HG03139 (cell line): ENCODE results near the gene SLC6A1.

Source experiments
- ATAC-seq: cut with Tn5 transposase; IDR thresholded peaks from one replicate; pipeline ENCODE4 v1.9.1; 2021; ENCODE audit not compliant: unreplicated experiment

The SLC6A1 gene

DNA sequence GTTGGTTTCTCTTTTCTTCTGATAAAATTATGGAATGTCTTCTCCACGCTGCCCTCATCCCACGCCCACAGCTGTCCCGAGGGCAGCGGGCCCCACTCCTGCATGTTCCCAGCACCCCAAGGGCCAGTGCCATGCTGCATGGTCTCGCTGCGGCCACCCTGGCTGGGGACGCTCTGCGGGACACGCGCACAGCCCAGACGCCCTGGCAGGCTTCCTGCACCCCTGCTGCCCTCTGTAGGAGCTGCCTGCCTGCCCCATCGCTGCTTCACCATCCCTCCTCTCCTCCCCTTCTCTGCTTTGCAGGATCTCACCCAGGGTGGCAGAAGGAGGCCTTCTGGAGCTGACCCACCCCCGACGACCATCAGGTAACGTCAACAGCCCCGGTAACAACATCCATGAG, 22.8 kb downstream of the SLC6A1 start:
- no peak for ATAC-seq

DNA sequence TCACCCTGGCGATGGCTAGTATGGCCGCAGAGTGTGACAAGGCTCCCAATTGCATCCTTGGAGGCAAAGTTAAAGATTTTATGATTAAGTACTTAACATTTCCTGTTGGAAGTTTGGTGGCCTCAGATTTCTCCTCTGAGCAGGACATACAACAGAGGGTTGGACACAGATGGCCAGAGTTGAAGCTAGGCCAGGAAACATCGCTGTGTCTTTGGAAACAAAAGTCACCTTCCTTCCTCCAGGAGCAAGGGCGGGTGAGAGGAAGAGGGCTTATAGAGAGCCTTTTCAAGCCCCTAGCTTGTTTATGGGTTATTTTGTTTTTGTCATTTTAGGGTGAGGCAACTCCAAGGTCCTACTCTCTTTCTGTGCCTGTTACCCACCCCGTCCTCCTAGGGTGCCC, 24.2 kb downstream of the SLC6A1 start:
- ATAC-seq = no peak

DNA sequence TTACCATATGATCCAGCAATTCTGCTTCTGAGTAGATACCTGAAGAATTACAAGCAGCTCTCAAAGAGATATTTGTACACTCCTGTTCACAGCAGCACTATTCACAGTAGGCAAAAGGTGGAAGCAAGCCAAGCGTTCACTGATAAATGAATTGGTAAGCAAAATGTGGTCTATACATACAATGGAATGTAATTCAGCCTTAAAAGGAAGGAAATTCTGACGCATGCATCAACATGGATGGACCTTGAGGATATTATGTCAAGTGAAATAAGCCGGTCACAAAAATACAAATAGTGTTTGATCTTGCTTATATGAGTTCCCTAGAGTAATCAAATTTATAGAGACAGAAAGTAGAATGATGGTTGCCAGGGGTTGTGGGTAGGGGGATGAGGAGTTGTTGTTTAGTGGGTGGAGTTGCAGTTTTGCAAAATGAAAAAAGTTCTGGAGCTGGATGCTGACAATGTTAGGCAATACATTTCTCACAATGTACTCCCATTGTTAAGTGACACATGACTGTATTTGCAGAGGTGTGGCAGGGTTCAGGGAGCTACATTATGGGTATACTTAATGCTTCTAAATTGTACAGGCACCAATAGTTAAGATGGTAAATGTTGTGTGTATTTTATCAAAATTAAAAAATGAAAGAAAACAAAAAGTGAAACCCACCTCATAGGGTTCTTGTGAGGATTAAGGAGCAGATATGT, 26.7 kb downstream of the SLC6A1 start:
- no peak for ATAC-seq

DNA sequence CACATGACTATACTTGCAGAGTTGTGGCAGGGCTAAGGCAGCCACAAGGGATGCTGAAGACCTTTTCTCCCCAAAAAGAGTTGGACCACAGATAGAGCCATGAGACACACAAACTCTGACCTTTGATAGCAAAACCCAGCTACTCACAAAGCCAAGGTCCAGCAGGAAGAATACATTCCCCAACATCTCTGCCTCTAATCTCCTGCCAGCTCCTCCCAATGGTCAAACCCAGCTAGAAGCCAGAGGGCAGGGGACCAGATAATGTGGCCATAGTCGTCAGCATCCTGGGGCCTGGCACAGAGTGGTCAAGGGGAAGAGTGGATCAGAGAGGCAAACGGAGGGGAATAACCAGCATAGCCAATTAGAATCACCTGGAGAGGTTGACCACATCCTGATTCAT, 28.2 kb downstream of the SLC6A1 start:
- ATAC-seq = no peak

DNA sequence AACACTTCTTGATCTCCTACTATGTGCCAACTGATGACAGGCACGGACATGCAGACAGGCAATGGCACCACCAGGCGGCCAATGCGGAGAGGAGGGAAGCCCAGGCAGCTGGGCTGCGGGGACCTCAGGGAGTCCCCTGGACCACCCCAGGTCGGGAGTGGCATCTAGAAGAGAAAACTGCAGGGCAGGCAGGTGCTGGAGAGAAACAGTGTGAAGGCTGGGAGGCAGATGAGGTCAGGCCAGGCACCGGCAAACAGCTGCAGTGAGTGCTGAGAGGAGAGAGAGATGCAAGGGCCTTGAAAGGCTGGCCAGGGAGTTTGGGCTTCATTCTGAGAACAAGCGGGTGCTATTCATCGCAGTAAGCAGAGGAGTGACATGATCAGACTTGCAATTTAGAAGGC, 29.1 kb downstream of the SLC6A1 start:
- no peak for ATAC-seq

DNA sequence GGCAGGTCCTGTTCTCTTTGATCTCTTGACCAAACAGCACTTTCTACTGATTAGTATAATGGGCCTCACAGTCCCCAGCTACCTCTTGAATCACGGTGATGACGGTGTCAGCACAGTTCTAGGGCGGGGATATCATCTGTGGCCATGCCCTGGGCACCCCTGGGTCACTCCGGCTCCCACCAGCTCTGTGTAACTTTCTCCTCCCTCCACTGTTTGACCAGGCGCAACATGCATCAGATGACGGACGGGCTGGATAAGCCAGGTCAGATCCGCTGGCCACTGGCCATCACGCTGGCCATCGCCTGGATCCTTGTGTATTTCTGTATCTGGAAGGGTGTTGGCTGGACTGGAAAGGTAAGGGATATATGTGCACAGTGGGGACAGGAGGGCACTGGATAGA, 29.6 kb downstream of the SLC6A1 start:
- ATAC-seq = no peak

DNA sequence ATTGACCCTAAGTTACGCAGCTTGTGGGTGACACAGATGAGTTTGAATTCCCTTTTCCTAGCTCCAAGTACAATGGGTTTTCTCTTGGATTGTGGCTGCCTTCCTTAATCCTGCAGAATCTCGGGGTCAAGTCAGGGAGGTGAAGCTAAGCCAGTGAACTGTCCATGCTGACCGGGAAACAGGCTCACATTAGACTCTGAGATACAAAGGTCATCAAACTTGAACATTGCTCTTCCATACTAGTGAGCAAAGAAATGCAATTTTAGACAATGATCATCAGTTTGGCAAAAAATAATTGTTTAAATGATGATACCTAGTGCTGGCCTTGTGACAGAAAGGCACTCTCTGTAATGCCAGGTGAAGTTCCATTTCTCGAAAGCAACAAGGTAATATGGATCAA, 31.6 kb downstream of the SLC6A1 start:
- ATAC-seq = no peak

DNA sequence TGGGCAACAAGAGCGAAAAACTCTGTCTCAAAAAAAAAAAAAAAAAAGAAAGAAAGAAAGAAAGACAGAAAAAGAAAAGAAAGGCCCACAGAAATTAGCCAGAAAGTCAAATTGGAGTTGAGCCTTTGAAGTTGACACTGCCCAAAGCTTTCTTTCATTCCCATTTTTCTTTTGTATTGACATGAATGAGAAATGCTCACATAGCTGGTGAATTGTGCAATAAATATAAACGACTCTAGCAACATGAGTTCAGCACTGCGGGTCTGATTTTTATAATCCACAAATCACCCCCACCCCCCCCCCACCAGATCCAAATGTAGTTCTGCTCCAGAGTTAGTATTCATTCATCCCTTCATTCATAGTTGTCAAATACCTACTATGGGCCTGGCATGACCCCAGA, 37.4 kb downstream of the SLC6A1 start:
- no peak for ATAC-seq

DNA sequence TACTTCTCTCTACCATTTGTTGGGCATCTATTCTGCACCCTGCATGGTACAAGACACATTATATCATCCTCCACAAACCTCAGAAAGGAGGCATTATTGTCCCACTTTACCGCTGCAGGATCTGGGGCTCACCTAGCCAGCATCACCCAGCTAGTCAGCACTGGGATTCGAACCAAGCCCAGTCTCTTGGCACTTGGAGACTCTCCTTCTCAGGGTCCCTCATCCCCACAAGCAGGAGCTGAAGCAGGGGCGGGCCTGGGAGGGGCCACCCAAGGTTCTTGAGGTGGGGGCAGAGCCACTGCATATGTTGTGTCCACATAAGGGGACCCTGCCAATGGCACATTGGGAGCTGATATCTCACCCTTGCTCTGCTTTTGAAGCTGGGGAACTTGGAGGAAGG, 41.3 kb downstream of the SLC6A1 start:
- ATAC-seq = no peak

DNA sequence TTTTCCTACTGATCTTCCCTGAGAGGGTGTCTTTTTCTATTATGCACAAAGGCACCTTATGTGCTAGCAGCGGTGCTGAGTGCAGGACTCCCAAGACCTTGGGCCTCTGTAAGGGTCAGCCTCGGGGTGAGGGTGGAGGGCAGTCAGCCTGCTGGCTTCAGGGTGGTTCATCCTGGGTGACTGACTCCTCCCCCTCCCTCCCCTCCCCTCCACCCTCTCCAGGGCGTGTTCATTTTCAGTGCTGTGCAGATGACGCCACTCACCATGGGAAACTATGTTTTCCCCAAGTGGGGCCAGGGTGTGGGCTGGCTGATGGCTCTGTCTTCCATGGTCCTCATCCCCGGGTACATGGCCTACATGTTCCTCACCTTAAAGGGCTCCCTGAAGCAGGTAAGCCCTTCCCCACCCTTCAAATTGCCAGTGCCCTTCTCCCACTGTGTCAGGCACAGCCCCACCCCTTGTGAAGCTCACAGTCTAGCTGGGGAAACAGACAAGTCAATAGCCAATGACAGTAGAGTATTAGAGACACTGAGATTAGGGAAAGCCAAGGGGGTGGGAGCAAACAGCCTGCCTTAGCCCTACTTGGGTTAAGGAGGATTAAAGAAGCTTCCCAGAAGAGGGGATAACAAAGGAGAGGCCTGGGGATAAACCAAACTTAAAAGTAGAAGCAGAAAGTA, 41.9 kb downstream of the SLC6A1 start:
- no peak for ATAC-seq

DNA sequence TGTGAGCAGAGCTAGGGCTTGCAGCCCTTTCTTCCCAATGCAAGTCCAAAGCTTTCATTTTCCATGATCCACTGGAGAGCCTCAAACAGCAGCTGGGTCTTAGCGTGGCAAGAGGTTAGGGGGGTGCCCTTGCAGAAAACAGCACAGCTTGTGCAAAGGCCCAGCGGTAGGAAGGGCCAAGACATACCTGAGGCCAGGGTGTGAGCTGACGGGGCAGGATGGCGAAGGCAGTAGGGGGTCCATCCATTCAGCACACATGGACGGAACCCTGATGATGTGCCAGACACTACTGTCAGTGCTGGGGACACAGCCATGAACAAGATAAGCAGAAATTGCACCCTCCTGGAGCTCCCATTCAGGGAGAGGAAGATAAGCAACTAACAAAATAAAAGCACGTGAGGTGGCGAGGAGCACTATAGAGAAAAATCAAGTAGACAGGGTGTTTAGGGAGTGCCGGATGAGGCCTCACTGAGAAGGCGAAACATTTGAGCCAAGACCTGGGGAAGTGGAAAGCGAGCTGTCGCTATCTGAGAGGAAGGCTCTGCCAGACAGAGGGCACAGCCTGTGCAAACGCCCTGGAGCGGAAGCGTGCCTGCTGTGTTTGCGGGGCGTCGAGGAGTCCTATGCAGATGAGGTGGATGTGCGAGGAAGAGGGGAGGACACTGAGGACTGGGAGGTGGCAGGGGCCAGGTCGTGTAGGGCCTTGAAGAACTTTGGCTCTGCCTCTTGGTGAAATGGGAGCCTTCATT, 43.4 kb downstream of the SLC6A1 start:
- ATAC-seq = no peak

DNA sequence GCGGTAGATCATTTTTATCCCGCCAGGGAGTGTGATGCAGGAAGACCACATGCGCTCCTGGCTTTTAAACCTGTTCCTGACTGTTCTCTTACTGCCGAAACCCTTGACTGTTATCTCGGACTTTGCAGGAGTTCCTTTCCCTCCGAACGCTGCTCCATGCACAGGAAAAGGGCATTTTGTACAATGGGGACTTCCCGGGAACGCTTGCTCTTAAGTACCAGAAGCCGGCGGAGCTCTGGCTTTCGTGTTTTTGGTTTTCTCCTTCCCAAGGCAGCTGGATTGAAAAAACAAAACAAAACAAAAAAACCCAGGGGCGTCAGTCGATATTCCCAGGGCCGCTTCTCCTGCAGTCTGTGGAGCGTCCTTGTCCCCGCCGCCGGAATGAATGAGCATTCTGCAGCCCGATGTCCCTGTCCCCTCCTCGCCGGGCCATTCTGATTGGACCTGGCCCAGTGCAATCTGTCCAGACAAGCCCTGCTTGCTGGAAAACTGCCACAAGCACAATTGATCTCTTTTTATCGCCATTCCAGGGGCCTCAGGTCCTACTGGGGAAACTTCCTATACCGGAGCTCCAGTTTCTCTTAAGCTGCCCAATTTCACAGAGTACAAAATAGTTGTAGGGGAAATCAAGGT, 44.8 kb downstream of the SLC6A1 start:
- no peak for ATAC-seq

DNA sequence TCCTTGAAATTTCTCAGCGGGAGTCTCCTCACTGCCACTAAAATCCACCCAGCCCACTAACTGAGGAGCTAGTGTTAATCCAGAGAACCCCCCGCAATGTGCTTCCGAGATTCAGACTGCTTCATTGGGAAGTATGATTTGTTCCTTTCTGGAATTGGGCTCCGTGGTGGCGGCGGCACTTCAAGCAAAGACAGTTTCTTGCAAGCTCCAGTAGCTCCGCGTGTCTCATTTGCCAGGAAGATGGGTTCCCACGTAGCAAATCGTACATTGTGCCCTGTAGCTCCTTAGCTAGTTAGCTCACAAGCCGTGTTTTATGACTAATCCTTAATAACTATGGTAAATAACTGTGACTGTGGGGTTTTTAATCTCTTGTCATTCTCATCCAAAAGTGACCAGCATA, 45.4 kb downstream of the SLC6A1 start:
- ATAC-seq = no peak

DNA sequence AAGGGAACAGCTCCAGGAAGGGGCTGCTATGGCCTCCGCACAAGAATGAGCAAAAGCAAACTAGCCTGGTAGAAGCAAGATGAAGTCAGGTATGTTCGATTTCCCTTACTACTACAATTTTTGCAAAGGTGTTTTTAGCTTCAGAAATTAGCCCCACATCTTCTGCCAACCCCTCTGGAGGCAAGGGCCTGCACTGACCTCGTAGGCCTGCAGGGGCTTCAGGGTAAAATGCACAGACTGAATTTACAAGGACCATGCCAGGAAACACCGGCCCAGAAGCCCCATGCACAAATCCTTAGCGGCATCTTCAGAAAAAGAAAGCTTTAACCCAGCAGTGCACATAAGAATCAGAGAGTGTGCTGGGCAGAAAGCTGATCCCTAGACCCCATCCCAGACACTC, 53.0 kb downstream of the SLC6A1 start:
- ATAC-seq = no peak

DNA sequence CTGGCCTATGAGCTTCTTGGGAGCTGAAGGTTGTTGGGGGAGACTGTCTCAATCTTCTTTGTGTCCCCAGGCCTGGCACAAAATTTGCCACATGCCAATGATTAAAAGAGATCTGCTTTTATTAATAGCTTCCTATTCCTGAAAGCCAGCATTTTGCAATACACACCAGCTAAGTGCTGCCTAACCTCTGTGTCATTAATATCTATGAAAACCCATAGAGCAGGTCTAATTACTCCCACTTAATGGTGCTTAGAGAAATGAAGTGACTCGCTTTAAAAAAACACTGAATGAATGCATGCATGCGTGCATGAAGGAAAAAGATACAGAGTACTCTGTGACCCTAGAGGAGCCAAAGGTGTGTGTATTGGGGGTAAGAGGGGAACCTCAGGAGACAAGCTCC, 55.0 kb downstream of the SLC6A1 start:
- ATAC-seq = no peak

DNA sequence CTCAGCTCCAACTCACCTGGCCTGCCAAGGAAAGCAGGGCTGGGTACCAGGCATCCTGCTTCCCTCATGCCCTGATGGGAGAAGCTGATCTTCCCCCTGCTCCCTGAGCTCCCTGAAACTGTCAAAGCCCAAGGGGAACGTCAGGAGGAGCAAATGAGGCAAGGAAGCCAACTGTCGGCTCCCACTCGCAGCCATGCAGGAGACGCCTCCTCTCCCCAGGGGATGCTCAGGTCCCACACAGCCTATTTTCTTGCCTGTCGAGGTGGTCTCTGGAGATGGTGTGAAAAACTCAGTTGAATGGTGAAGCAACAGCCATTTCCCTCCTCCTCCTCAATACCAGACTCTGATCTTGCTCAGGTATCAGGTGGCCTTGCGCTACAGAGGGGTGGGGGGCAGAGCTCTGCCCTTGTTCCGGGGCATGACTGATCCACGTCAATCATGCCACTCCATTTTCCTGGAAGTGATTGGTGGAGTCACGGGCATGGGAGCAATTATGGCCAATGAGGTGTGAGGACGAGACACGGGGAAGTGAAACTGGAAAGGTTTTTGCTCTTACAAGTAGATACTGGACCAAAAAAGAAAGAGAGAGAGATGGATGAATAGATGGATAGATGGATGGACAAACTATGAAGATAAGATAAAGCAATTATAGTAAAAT, 58.2 kb downstream of the SLC6A1 start:
- no peak for ATAC-seq

DNA sequence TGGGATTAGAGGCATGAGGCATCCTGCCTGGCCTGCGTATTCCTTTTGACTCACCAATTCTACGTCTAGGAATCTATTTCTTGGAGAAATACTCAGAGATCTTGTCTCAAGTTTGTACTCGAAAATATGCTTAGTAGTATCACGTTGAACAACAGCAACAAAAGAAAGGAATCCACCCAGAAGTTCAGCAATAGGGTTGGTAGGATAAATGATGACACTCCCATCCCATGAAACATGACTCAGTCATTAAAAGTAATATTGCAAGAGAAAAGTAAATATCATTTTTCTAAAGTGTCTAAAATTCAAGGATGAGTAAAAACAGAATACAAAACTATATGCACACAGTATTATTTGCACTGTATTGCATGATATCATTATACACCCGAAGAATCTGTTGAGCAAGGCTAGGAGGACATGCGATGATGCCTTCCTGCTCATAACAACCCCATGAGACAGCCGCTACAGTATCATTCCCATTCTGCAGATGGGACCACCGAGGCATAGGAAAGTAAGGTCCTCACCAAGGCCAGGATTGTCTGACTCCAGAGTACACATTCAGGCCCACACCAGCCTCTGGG, 61.5 kb downstream of the SLC6A1 start:
- no peak for ATAC-seq

DNA sequence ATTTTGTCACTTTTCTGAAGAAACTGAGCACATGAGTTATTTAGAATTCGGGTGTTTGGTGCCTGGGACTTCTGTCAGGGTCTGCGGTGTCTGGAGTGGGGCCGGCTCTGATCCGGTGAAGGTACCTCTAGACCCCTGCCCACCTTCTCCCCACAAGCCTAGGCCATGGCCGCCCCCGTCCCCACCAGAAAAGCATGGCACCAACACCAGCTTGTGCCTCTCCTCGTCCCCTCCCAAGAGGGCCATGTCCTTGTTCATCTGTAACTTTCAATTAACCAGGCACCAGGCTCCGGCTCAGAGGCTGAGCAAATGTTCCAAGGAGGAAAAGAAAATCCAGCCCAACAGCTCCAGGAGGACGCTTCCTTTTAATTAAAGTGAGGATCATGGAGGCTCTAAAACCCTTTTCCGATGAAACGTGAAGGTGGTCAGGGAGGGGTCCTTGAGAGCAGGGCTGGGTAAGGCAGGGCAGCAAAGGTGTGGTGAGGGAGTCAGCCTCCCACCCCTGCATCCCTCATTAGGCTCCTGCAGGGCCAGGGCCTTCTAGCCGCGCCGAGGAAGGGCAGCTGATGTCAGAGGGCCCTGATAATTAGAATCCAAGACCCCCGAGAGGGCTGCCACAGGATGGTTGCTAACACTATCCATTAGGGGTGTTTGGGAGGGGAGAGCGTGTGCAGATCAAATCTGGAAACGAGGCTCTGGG, 62.3 kb downstream of the SLC6A1 start:
- ATAC-seq = no peak

DNA sequence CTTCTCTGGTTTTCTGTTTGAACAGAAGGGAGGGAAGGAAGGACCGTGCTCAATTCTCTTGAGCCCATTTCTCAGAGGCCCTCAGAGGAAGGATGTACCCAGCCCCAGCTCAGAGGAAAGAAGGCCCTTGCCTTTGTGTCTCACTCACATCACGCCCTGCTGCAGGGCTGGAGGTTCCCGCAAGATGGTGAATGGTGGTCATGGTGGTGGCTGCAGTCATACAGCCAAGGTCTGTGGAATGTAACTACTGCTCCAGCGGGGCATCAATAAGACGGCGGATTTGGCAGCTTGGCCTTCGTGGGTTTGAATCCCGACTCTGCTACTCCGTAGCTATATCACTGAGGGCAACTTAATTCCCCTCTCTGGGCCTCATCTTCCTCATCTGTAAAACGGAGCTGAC, 62.9 kb downstream of the SLC6A1 start:
- no peak for ATAC-seq

DNA sequence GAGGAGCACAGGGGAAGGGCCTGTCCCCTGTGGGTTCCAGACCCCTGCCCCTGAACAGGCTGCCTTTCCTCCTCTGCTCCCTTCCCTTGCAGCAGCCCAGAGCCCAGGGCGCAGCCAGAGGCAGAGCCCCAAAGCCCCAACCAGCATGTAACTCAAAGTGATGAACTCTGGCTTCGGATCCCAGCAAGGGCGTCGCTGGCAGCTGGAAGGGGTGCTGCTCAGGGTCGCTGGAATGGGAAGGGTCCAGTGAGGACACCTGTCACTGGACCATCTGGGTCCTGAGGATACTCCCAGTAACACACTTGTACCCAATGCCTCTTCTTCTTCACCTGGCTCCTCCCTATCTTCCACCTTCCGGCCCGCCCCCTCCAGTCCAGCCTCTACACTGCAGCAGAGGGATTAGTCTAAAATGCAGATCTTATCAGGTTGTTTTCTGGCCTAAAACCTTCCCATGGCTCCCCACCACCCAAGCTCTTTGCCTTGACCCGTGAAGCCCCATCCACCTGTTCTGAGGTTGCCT, 64.0 kb downstream of the SLC6A1 start:
- ATAC-seq = no peak
